Activated B cell treated with CpG ODN at 0.5 μM for 24 hours (primary cell): Measurements from ENCODE around the gene A3GALT2. TPM values are rescaled to one million over a fixed set of nuclear protein-coding genes. Genes with fewer than 3 reads are reported as not detected.

Source experiments
- ATAC-seq: fragments of 200-7000 bp; cut with Tn5 transposase; one replicate; pipeline ENCODE4 v1.10.0; 2021; ENCODE audit warnings: low read depth, mild to moderate bottlenecking, moderate library complexity
- CTCF ChIA-PET: fragments of 350-600 bp; sonication (Branson Sonifier 250); formaldehyde crosslinking; loops from one replicate; lab custom pipeline; 2021; ENCODE audit warnings: antibody characterized with exemption; lab: Charles Lee
- POLR2A ChIA-PET: fragments of 350-600 bp; sonication (Branson Sonifier 250); formaldehyde crosslinking; loops from one replicate; lab custom pipeline; 2021; ENCODE audit warnings: antibody characterized with exemption; lab: Charles Lee
- DNase-seq: peaks from one replicate; pipeline ENCODE4 v3.0.0; 2022
- H3K27ac Mint-ChIP-seq: one replicate; pipeline ENCODE4 v1.8.0; 2020; ENCODE audit warnings: mixed read lengths
- H3K27me3 Mint-ChIP-seq: one replicate; pipeline ENCODE4 v1.8.0; 2021; ENCODE audit warnings: mixed read lengths
- H3K36me3 Mint-ChIP-seq: one replicate; pipeline ENCODE4 v1.8.0; 2021; ENCODE audit warnings: low read depth, mixed read lengths
- H3K4me1 Mint-ChIP-seq: one replicate; pipeline ENCODE4 v1.8.0; 2021; ENCODE audit warnings: mixed read lengths
- H3K4me3 Mint-ChIP-seq: one replicate; pipeline ENCODE4 v1.8.0; 2020; ENCODE audit warnings: mild to moderate bottlenecking, mixed read lengths
- H3K9me3 Mint-ChIP-seq: one replicate; pipeline ENCODE4 v1.8.0; 2020; ENCODE audit warnings: mixed read lengths
- intact Hi-C: fragments of 100-400 bp; cut with micrococcal nuclease; formaldehyde crosslinking; loops from one replicate; pipeline ENCODE4 v1.15.1; 2024
- total RNA-seq: library from RNA; stranded (reverse); gene quantifications from 2 replicates; pipeline ENCODE4 v1.2.3, GENCODE V29; 2022
- TF ChIP-seq, protein P1 (sequence below): fragments of 200-600 bp; IDR thresholded peaks from one replicate; pipeline ENCODE4 v1.8.0; 2022; ENCODE audit warnings: antibody characterized with exemption, mild to moderate bottlenecking

A3GALT2 gene
- total RNA-seq, 1 donor from 2014 or later, result not detected

DNA sequence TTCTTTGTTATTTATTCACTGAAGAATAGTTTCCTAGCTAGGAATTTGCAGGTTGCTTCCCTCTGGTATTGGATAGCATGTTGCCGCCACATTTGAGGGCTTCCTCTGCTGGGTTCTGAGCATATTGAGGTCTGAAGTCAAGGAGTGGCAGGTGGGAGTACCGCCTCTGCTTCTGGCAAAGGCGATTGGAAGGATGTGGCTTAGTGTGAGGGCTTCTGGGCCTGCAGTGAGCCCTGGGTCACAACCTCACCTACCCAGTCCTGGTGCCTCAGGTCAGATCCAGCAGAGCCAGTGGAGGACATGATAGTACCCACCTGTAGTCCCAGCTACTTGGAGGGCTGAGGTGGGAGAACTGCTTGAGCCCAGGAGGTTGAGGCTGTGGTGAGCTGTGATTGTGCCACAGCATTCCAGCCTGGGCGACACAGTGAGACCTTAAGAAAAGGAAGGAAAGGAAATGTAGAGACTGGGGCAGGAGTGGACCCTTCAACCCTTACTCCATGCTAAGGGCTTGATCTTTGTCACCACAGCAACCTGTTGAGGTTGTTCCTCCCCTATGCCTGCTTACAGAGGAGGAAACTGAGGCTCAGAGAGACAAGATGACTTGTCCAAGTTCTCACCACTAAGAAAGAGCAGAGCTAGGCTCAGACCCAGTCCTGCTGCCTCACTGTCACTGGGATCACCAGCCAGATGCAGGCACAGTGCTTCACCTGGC lies 22.8 kb downstream of the A3GALT2 start:
- ATAC-seq, result no peak
- POLR2A ChIA-PET, result no interaction called here
- H3K9me3 Mint-ChIP-seq, result no peaks in the 10 kb centered on the region
- H3K27ac Mint-ChIP-seq, result no peak overlapping the region
- no peak overlapping the region for H3K4me3 Mint-ChIP-seq
- CTCF ChIA-PET, result interaction anchor here (0.7 to 6.0 kb wide), 11 partner anchors 16 to 203 kb away, joined by 3 to 143 read pairs (median 4); partner anchors contain the start of gene ZSCAN20
- no peak for DNase-seq
- no peaks in the 10 kb centered on the region for H3K4me1 Mint-ChIP-seq
- peaks cover 46% of the 10 kb centered on the region for H3K36me3 Mint-ChIP-seq
- TF ChIP-seq, protein P1, sequence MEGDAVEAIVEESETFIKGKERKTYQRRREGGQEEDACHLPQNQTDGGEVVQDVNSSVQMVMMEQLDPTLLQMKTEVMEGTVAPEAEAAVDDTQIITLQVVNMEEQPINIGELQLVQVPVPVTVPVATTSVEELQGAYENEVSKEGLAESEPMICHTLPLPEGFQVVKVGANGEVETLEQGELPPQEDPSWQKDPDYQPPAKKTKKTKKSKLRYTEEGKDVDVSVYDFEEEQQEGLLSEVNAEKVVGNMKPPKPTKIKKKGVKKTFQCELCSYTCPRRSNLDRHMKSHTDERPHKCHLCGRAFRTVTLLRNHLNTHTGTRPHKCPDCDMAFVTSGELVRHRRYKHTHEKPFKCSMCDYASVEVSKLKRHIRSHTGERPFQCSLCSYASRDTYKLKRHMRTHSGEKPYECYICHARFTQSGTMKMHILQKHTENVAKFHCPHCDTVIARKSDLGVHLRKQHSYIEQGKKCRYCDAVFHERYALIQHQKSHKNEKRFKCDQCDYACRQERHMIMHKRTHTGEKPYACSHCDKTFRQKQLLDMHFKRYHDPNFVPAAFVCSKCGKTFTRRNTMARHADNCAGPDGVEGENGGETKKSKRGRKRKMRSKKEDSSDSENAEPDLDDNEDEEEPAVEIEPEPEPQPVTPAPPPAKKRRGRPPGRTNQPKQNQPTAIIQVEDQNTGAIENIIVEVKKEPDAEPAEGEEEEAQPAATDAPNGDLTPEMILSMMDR, result no peak
- H3K27me3 Mint-ChIP-seq, result no peaks in the 10 kb centered on the region
- intact Hi-C loops, result loop anchor here (5.0 kb wide), 5 partner anchors 41 to 366 kb away; partner anchors contain the start of gene ZNF362

DNA sequence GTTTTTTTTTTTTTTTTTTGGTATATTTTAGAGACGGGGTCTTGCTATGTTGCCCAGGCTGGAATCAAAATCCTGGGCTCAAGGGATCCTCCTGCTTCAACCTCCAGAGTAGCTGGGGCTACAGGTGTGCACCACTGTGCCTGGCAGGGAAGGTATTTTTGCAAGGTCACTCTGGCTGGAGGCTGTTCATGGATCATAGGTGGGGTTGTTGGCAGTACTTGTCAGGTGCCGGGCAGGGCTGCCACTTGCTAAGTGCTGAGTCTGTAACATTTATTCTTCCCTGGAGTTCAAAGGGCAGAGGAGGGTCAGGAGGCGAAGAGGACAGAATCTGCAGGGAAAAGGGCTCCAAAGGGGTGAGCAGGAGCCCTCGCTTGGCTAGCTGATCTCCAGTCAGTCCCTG lies 24.1 kb downstream of the A3GALT2 start:
- TF ChIP-seq, protein P1, result no peak
- no peak overlapping the region for H3K4me3 Mint-ChIP-seq
- DNase-seq, result no peak
- H3K4me1 Mint-ChIP-seq, result no peaks in the 10 kb centered on the region
- ChIA-PET CTCF (interaction anchor here (0.6 to 6.0 kb wide), 12 partner anchors 9 to 201 kb away, joined by 3 to 143 read pairs (median 4); partner anchors contain the start of gene ZSCAN20), POLR2A (interaction anchor here (2.0 kb wide), 1 partner anchor 175 kb away, joined by 6 read pairs; the partner anchor contains the start of gene ZSCAN20)
- no peak for ATAC-seq
- peaks cover 51% of the 10 kb centered on the region for H3K36me3 Mint-ChIP-seq
- no peaks in the 10 kb centered on the region for H3K27me3 Mint-ChIP-seq
- intact Hi-C loops, result loop anchor here (5.0 kb wide), 5 partner anchors 40 to 365 kb away; partner anchors contain the start of gene ZNF362
- H3K27ac Mint-ChIP-seq, result no peak overlapping the region
- H3K9me3 Mint-ChIP-seq, result no peaks in the 10 kb centered on the region

DNA sequence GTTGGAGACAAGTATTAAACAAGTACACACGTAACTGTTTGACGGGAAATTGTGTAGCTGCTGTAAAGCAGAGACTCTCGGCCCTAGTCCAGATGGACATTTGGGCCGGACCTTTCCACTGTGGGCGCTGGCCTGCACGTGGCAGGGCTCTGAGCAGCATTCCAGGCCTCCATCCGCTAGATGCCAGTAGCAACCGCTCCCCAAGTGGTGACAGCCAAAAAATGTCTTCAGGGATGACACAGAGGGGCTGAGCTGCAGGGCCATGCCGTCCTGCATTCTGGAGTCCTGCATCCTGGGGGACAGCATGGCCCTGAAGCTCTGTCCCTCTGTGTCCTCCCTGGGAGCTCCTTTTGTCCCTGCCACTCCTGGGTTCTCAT lies 24.8 kb downstream of the A3GALT2 start:
- no peak overlapping the region for H3K27ac Mint-ChIP-seq
- H3K36me3 Mint-ChIP-seq, result peaks cover 51% of the 10 kb centered on the region
- no peak for ATAC-seq
- no peaks in the 10 kb centered on the region for H3K4me1 Mint-ChIP-seq
- POLR2A ChIA-PET, result interaction anchor here (2.0 kb wide), 1 partner anchor 176 kb away, joined by 6 read pairs; the partner anchor contains the start of gene ZSCAN20
- DNase-seq, result no peak
- no peaks in the 10 kb centered on the region for H3K27me3 Mint-ChIP-seq
- no peaks in the 10 kb centered on the region for H3K9me3 Mint-ChIP-seq
- CTCF ChIA-PET, result interaction anchor here (0.6 to 6.0 kb wide), 30 partner anchors 10 to 363 kb away, joined by 3 to 143 read pairs (median 4); partner anchors contain the start of gene ZSCAN20
- TF ChIP-seq, protein P1, result no peak
- no peak overlapping the region for H3K4me3 Mint-ChIP-seq
- intact Hi-C loops, result loop anchor here (5.0 kb wide), 5 partner anchors 39 to 364 kb away; partner anchors contain the start of gene ZNF362

DNA sequence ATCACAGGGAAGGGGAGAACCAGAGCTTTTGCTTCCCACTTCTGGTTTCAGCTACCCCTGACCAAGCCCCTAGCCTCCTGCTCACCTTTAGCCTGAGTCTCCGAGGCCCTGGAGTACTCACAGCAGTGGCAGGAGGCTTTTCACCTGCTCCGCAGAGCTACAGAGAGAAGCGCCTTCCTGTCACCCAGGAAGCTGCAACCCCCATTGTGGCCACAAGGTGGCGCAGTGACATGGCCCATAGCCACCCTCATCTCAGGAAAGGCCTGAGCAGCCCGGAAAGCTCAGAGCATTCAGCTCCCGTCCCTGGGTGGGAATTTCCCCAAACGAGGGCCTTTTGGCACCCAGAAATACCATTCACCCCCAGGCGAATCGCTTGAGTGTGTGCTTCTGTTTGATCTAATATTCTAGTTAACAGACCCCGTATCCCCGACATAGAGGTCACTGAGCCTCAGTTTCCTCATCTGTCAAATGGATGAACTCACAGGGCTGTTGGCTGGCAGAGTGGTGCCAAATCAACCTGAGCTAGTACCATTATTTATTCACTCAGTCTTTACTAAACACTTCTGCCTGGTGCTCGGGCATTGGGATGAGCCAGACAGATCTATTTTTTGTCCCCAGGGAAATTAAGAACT lies 25.3 kb downstream of the A3GALT2 start:
- Mint-ChIP-seq H3K4me3 (no peak overlapping the region), H3K27me3 (no peaks in the 10 kb centered on the region), H3K9me3 (no peaks in the 10 kb centered on the region), H3K27ac (no peak overlapping the region), H3K4me1 (no peaks in the 10 kb centered on the region), H3K36me3 (peaks cover 48% of the 10 kb centered on the region)
- CTCF ChIA-PET, result interaction anchor here (0.7 to 6.0 kb wide), 29 partner anchors 10 to 362 kb away, joined by 3 to 143 read pairs (median 4); partner anchors contain the start of gene ZSCAN20
- POLR2A ChIA-PET, result interaction anchor here (2.0 kb wide), 1 partner anchor 176 kb away, joined by 6 read pairs; the partner anchor contains the start of gene ZSCAN20
- ATAC-seq (peak; percentile 89), DNase-seq (peak; percentile 76)
- intact Hi-C loops, result loop anchor here (1.0 to 5.0 kb wide), 8 partner anchors 38 to 363 kb away; partner anchors contain the start of gene ZNF362
- TF ChIP-seq, protein P1, result peak; percentile 69
